SK-N-SH treated with all-trans-retinoic acid at 6 μM for 48 hours (cell line): Measurements from ENCODE around the gene USH2A.

Experiments used
- ATAC-seq: fragments of 200-7000 bp; cut with Tn5 transposase; 3 replicates; pipeline ENCODE4 v1.9.1; 2020; ENCODE audit warnings: mild to moderate bottlenecking, moderate library complexity
- ARNTL ChIP-seq: fragments of 450-650 bp; formaldehyde crosslinking; IDR thresholded peaks from 2 replicates; pipeline ENCODE4 v1.5.0; 2020; ENCODE audit warnings: low read depth, mild to moderate bottlenecking, moderate library complexity, borderline replicate concordance
- BACH2 ChIP-seq: fragments of 250-450 bp; sonication (Bioruptor Pico); IDR thresholded peaks from 2 replicates; pipeline ENCODE4 v1.9.0; 2021; ENCODE audit warnings: mild to moderate bottlenecking, borderline replicate concordance
- CREB5 ChIP-seq: fragments of 250-450 bp; sonication (Bioruptor Pico); IDR thresholded peaks from 2 replicates; pipeline ENCODE4 v1.5.1; 2020; ENCODE audit warnings: low read depth, mild to moderate bottlenecking, moderate library complexity
- CSDC2 ChIP-seq: fragments of 250-450 bp; sonication (Bioruptor Pico); IDR thresholded peaks from 2 replicates; pipeline ENCODE4 v1.5.0; 2020; ENCODE audit warnings: mild to moderate bottlenecking, moderate library complexity
- CSRNP3 ChIP-seq: fragments of 250-450 bp; sonication (Bioruptor Pico); IDR thresholded peaks from 2 replicates; pipeline ENCODE4 v1.5.1; 2021; ENCODE audit warnings: mild to moderate bottlenecking, moderate library complexity
- ESRRG ChIP-seq: fragments of 250-450 bp; sonication (Bioruptor Pico); IDR thresholded peaks from 2 replicates; pipeline ENCODE4 v1.6.1; 2021; ENCODE audit warnings: mild to moderate bottlenecking
- ISL1 ChIP-seq: fragments of 250-450 bp; sonication (Bioruptor Pico); IDR thresholded peaks from 2 replicates; pipeline ENCODE4 v2.1.2; 2022; ENCODE audit warnings: mild to moderate bottlenecking, moderate library complexity
- OSR1 ChIP-seq: fragments of 250-450 bp; sonication (Bioruptor Pico); IDR thresholded peaks from 2 replicates; pipeline ENCODE4 v1.8.0; 2022; ENCODE audit warnings: moderate library complexity, mild to moderate bottlenecking, inconsistent platforms
- PATZ1 ChIP-seq: fragments of 250-450 bp; sonication (Bioruptor Pico); IDR thresholded peaks from 2 replicates; pipeline ENCODE4 v1.8.0; 2020; ENCODE audit warnings: mild to moderate bottlenecking, moderate library complexity, borderline replicate concordance
- POU6F1 ChIP-seq: fragments of 250-450 bp; sonication (Bioruptor Pico); IDR thresholded peaks from 2 replicates; pipeline ENCODE4 v1.8.0; 2021; ENCODE audit warnings: low read depth, mild to moderate bottlenecking, moderate library complexity, borderline replicate concordance
- PPARA ChIP-seq: fragments of 250-450 bp; sonication (Bioruptor Pico); IDR thresholded peaks from 2 replicates; pipeline ENCODE4 v1.5.0; 2020; ENCODE audit warnings: mild to moderate bottlenecking, borderline replicate concordance
- RARB ChIP-seq: fragments of 250-450 bp; sonication (Bioruptor Pico); IDR thresholded peaks from 2 replicates; pipeline ENCODE4 v1.8.0; 2021; ENCODE audit warnings: mild to moderate bottlenecking, moderate library complexity
- SNAI2 ChIP-seq: fragments of 250-450 bp; sonication (Bioruptor Pico); IDR thresholded peaks from 2 replicates; pipeline ENCODE4 v1.5.0; 2020; ENCODE audit warnings: mild to moderate bottlenecking, moderate library complexity
- TCF4 ChIP-seq: fragments of 250-450 bp; sonication (Bioruptor Pico); IDR thresholded peaks from 2 replicates; pipeline ENCODE4 v1.8.0; 2021; ENCODE audit warnings: mild to moderate bottlenecking, moderate library complexity, borderline replicate concordance
- TSHZ2 ChIP-seq: fragments of 250-450 bp; sonication (Bioruptor Pico); IDR thresholded peaks from 2 replicates; pipeline ENCODE4 v1.5.0; 2020; ENCODE audit warnings: mild to moderate bottlenecking, moderate library complexity
- ZC3H10 ChIP-seq: fragments of 250-450 bp; sonication (Bioruptor Pico); IDR thresholded peaks from 2 replicates; pipeline ENCODE4 v1.5.1; 2021; ENCODE audit warnings: mild to moderate bottlenecking, moderate library complexity
- ZNF565 ChIP-seq: fragments of 450-650 bp; formaldehyde crosslinking; conservative IDR thresholded peaks from 2 replicates; pipeline ENCODE4 v1.5.0; 2020; ENCODE audit warnings: low read depth, mild to moderate bottlenecking, moderate library complexity
- ZNF70 ChIP-seq: fragments of 450-650 bp; formaldehyde crosslinking; IDR thresholded peaks from 2 replicates; pipeline ENCODE4 v1.5.0; 2020; ENCODE audit warnings: mild to moderate bottlenecking, moderate library complexity
- ZNF8 ChIP-seq: fragments of 450-650 bp; formaldehyde crosslinking; IDR thresholded peaks from 2 replicates; pipeline ENCODE4 v1.5.0; 2020; ENCODE audit warnings: mild to moderate bottlenecking, moderate library complexity

The USH2A gene

GRCh38 chr1:216456682-216457081, 33.4 kb upstream of the USH2A start (continued):
- no peak for TF ChIP-seq ARNTL (CRISPR knock-in tag)
- no peak for TF ChIP-seq OSR1
- no peak for TF ChIP-seq POU6F1 (CRISPR knock-in tag)
- TF ChIP-seq RARB (CRISPR knock-in tag): no peak
- peak; percentile 63; the same call in 1 of the 2 replicates for TF ChIP-seq ISL1
- TF ChIP-seq ZNF70 (CRISPR knock-in tag): 0 out of 2 replicates have a peak, but pooled peaks have one; percentile 4
- no peak for TF ChIP-seq CSDC2 (CRISPR knock-in tag)
- TF ChIP-seq CREB5 (CRISPR knock-in tag): no peak
- no peak for TF ChIP-seq BACH2 (CRISPR knock-in tag)

GRCh38 chr1:216453777-216454176, 30.5 kb upstream of the USH2A start:
- TF ChIP-seq ZC3H10 (CRISPR knock-in tag) (no peak), PPARA (CRISPR knock-in tag) (no peak), ESRRG (CRISPR knock-in tag) (no peak), SNAI2 (CRISPR knock-in tag) (no peak), ZNF565 (CRISPR knock-in tag) (no peak), CREB5 (CRISPR knock-in tag) (no peak)
- peak; percentile 17; the same call in 1 of the 3 replicates for ATAC-seq

GRCh38 chr1:216450227-216450626, 27.0 kb upstream of the USH2A start:
- no peak for ATAC-seq

More at GRCh38 chr1:216450227-216450626, 27.0 kb upstream of the USH2A start:
- TF ChIP-seq CSRNP3 (no peak), OSR1 (no peak), ZNF70 (CRISPR knock-in tag) (no peak), POU6F1 (CRISPR knock-in tag) (no peak), PATZ1 (CRISPR knock-in tag) (no peak), BACH2 (CRISPR knock-in tag) (no peak), SNAI2 (CRISPR knock-in tag) (no peak), ARNTL (CRISPR knock-in tag) (no peak), TCF4 (no peak), ESRRG (CRISPR knock-in tag) (no peak), ZNF8 (no peak), ZC3H10 (CRISPR knock-in tag) (no peak), ISL1 (no peak), CREB5 (CRISPR knock-in tag) (no peak), TSHZ2 (no peak)
